HepG2 (cell line): Measurements from ENCODE around the gene NDUFS7. TPM values are rescaled to one million over a fixed set of nuclear protein-coding genes. Genes with fewer than 3 reads are reported as not detected.

Experiments
- ATF7-NPFF ChIP-seq: sonication (generic); formaldehyde crosslinking; IDR thresholded peaks from 2 replicates; pipeline ENCODE4 v1.8.1; 2023; ENCODE audit warnings: mild to moderate bottlenecking, low read depth, missing genetic modification reagents, moderate library complexity
- FOSL2 ChIP-seq: sonication (generic); formaldehyde crosslinking; IDR thresholded peaks from 2 replicates; pipeline ENCODE4 v1.4.0; 2020; ENCODE audit warnings: missing genetic modification reagents
- HCFC1 ChIP-seq: fragments of 150-350 bp; IDR thresholded peaks from 2 replicates; pipeline ENCODE4 v1.6.1; 2014; ENCODE audit warnings: low read depth, low read length
- MBNL3 ChIP-seq: fragments of 250-450 bp; sonication (Bioruptor Pico); conservative IDR thresholded peaks from 2 replicates; pipeline ENCODE4 v1.8.0; 2022; ENCODE audit warnings: mild to moderate bottlenecking, inconsistent platforms
- MYNN ChIP-seq: sonication (generic); formaldehyde crosslinking; IDR thresholded peaks from 2 replicates; pipeline ENCODE4 v1.4.0; 2020; ENCODE audit warnings: mild to moderate bottlenecking, low read depth, missing genetic modification reagents
- NFATC3 ChIP-seq: sonication (generic); formaldehyde crosslinking; IDR thresholded peaks from 2 replicates; pipeline ENCODE4 v1.5.1; 2020; ENCODE audit warnings: mild to moderate bottlenecking, missing genetic modification reagents
- SOX13 ChIP-seq, 3 experiments: fragments of 450-650 bp in 1 of 3; sonication (generic) in 1 of 3; formaldehyde crosslinking in 1 of 3; IDR thresholded peaks in 2 of 3; conservative IDR thresholded peaks in 1 of 3; 2 replicates each; pipeline versions ENCODE4 v1.5.0 to v1.6.1; 2016 to 2020; ENCODE audit warnings: antibody characterized with exemption in 1 of 3, mild to moderate bottlenecking in 1 of 3, missing compliant biosample characterization in 1 of 3, missing genetic modification reagents in 1 of 3, moderate library complexity in 1 of 3
- TIGD3 ChIP-seq: sonication (generic); formaldehyde crosslinking; IDR thresholded peaks from 2 replicates; pipeline ENCODE4 v1.5.1; 2020; ENCODE audit warnings: mild to moderate bottlenecking, missing genetic modification reagents, borderline replicate concordance
- TP53 ChIP-seq: sonication (generic); formaldehyde crosslinking; conservative IDR thresholded peaks from 2 replicates; pipeline ENCODE4 v1.4.0; 2020; ENCODE audit warnings: missing genetic modification reagents
- ZMAT5 ChIP-seq: sonication (generic); formaldehyde crosslinking; IDR thresholded peaks from 2 replicates; pipeline ENCODE4 v1.5.0; 2020; ENCODE audit warnings: mild to moderate bottlenecking, low read depth, missing genetic modification reagents, borderline replicate concordance
- ZNF121 ChIP-seq: sonication (generic); formaldehyde crosslinking; IDR thresholded peaks from 2 replicates; pipeline ENCODE4 v1.5.0; 2020; ENCODE audit warnings: mild to moderate bottlenecking, missing genetic modification reagents
- ZNF207 ChIP-seq: fragments of 450-650 bp; IDR thresholded peaks from 2 replicates; pipeline ENCODE4 v1.6.1; 2016; ENCODE audit warnings: antibody characterized with exemption, borderline replicate concordance
- ZNF276 ChIP-seq: sonication (generic); formaldehyde crosslinking; IDR thresholded peaks from 2 replicates; pipeline ENCODE4 v1.4.0; 2020; ENCODE audit warnings: mild to moderate bottlenecking, low read depth, missing genetic modification reagents
- ZNF530 ChIP-seq: sonication (generic); formaldehyde crosslinking; IDR thresholded peaks from 2 replicates; pipeline ENCODE4 v1.5.0; 2020; ENCODE audit warnings: low read depth, mild to moderate bottlenecking, missing genetic modification reagents
- ZNF547 ChIP-seq: sonication (generic); formaldehyde crosslinking; IDR thresholded peaks from 2 replicates; pipeline ENCODE4 v1.5.1; 2020; ENCODE audit warnings: mild to moderate bottlenecking, missing genetic modification reagents
- ZNF563 ChIP-seq: sonication (generic); formaldehyde crosslinking; IDR thresholded peaks from 2 replicates; pipeline ENCODE4 v1.8.0; 2022; ENCODE audit warnings: mild to moderate bottlenecking, moderate library complexity, missing genetic modification reagents
- ZNF747 ChIP-seq: sonication (generic); formaldehyde crosslinking; IDR thresholded peaks from 2 replicates; pipeline ENCODE4 v1.8.1; 2023; ENCODE audit warnings: missing genetic modification reagents, mild to moderate bottlenecking, borderline replicate concordance
- ZNF776 ChIP-seq: sonication (generic); formaldehyde crosslinking; IDR thresholded peaks from 2 replicates; pipeline ENCODE4 v1.4.0; 2020; ENCODE audit warnings: mild to moderate bottlenecking, missing genetic modification reagents
- polyA plus RNA-seq, 8 experiments: library from polyadenylated mRNA; depleted of rRNA in 3 of 8; stranded (reverse) in 7 of 8; unstranded in 1 of 8; fragments of >200 nt; fragmentation: Illumina TruSeq in 4 of 8; extraction: Trizol in 4 of 8; gene quantifications; 2 replicates each; pipeline versions ENCODE4 v1.2.1 to v1.2.3, GENCODE V29; 2011 to 2016; ENCODE audit warnings: low read depth in 4 of 8, missing spikeins in 1 of 8, mixed read lengths in 1 of 8; ENCODE audit not compliant: insufficient read depth in 1 of 8
- total RNA-seq, 5 experiments: library from RNA; depleted of rRNA; stranded (reverse); fragments of >200 nt; fragmentation: Illumina TruSeq; extraction: Trizol; gene quantifications; 2 replicates each; pipeline ENCODE4 v1.2.3, GENCODE V29; 2016; ENCODE audit warnings: low read depth in 1 of 5
- TF ChIP-seq, protein P1 (sequence below): sonication (generic); formaldehyde crosslinking; IDR thresholded peaks from 2 replicates; pipeline ENCODE4 v1.8.0; 2022; ENCODE audit warnings: missing genetic modification reagents, mild to moderate bottlenecking, moderate library complexity, borderline replicate concordance

Gene NDUFS7
- total and polyA plus RNA-seq, 2 of the 13 experiments (the other 11 are each of a cell fraction or from before 2014, with no cell fraction given): 34.3 to 66.9 TPM

- peak; percentile 91 for TF ChIP-seq ZNF563 (CRISPR knock-in tag)
- TF ChIP-seq HCFC1: peak; percentile 66
- peak; percentile 66; the same call in 1 of the 2 replicates for TF ChIP-seq NFATC3 (CRISPR knock-in tag)
- no peak for TF ChIP-seq MBNL3 (CRISPR knock-in tag)
- TF ChIP-seq SOX13 (IDR thresholded peaks at IDR 0.05): 0 out of 2 replicates have a peak, but pooled peaks have one; percentile 19
- peak; percentile 74 to 85; a peak in 2 of 4 replicates for TF ChIP-seq SOX13 (CRISPR knock-in tag; conservative IDR thresholded peaks at IDR 0.05 in 1 of 2, IDR thresholded peaks at IDR 0.05 in 1 of 2)
- TF ChIP-seq ZNF776: peak; percentile 84; the same call in 1 of the 2 replicates
- peak; percentile 97 for TF ChIP-seq TIGD3 (CRISPR knock-in tag)
- peak; percentile 76 for TF ChIP-seq FOSL2 (CRISPR knock-in tag)
- no peak for TF ChIP-seq ZNF207
- peak; percentile 98 for TF ChIP-seq ZNF747 (CRISPR knock-in tag)
- TF ChIP-seq TP53 (CRISPR knock-in tag): peak; percentile 91; the same call in 1 of the 2 replicates
- no peak for TF ChIP-seq ZMAT5 (CRISPR knock-in tag)
- TF ChIP-seq ZNF121: no peak; the same call in 1 of the 2 replicates
- no peak for TF ChIP-seq ZNF276 (CRISPR knock-in tag)
- no peak for TF ChIP-seq ZNF530 (CRISPR knock-in tag)
- TF ChIP-seq MYNN (CRISPR knock-in tag): no peak; the same call in 1 of the 2 replicates
- peak; percentile 98 for TF ChIP-seq ZNF547 (CRISPR knock-in tag)
- TF ChIP-seq, protein P1, sequence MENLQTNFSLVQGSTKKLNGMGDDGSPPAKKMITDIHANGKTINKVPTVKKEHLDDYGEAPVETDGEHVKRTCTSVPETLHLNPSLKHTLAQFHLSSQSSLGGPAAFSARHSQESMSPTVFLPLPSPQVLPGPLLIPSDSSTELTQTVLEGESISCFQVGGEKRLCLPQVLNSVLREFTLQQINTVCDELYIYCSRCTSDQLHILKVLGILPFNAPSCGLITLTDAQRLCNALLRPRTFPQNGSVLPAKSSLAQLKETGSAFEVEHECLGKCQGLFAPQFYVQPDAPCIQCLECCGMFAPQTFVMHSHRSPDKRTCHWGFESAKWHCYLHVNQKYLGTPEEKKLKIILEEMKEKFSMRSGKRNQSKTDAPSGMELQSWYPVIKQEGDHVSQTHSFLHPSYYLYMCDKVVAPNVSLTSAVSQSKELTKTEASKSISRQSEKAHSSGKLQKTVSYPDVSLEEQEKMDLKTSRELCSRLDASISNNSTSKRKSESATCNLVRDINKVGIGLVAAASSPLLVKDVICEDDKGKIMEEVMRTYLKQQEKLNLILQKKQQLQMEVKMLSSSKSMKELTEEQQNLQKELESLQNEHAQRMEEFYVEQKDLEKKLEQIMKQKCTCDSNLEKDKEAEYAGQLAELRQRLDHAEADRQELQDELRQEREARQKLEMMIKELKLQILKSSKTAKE (CRISPR knock-in tag): peak; percentile 67
- TF ChIP-seq ATF7-NPFF: peak; percentile 94
Observed at GRCh38 chr19:1438035-1438932, 54.6 kb downstream of the NDUFS7 start, which contains the start of gene RPS15 (continued).
